ENCODE data around the gene SEPHS1. TPM values are rescaled to one million over a fixed set of nuclear protein-coding genes. Genes with fewer than 3 reads are reported as not detected.

Gene SEPHS1
- polyA plus RNA-seq, 1 experiment, result 76.9 TPM

- Histone ChIP-seq H3K27ac (ENCODE audit: low read depth, low read length) (peak overlapping the region; percentile 47), H3K27me3 (ENCODE audit: control insufficient read depth, insufficient read depth, low read length) (peaks cover 9% of the 10 kb centered on the region), H3K4me3 (ENCODE audit: low read depth, low read length) (peak overlapping the region; percentile 75), H3K9me3 (ENCODE audit: control insufficient read depth, insufficient read depth, low read length) (no peaks in the 10 kb centered on the region)
- TF ChIP-seq CTCF (IDR thresholded peaks at IDR 0.05; ENCODE audit: low read depth, low read length), result no peak
- ChIA-PET POLR2A (no interaction called here), CTCF (no interaction called here)
- DNase-seq (ENCODE audit: low read depth, low spot score), result no peak
Observed at GRCh38 chr10:13347043-13347499, 1.0 kb downstream of the SEPHS1 start.

- Histone ChIP-seq H3K4me3 (ENCODE audit: low read depth, low read length) (peak overlapping the region; percentile 75), H3K27me3 (ENCODE audit: control insufficient read depth, insufficient read depth, low read length) (peaks cover 3% of the 10 kb centered on the region), H3K9me3 (ENCODE audit: control insufficient read depth, insufficient read depth, low read length) (no peaks in the 10 kb centered on the region), H3K27ac (ENCODE audit: low read depth, low read length) (peak overlapping the region; percentile 47)
- DNase-seq (ENCODE audit: low read depth, low spot score), result no peak
- TF ChIP-seq CTCF (IDR thresholded peaks at IDR 0.05; ENCODE audit: low read depth, low read length), result no peak
- ChIA-PET POLR2A (no interaction called here), CTCF (no interaction called here)
Observed at GRCh38 chr10:13346283-13347042, 1.6 kb downstream of the SEPHS1 start.

GRCh38 chr10:13340626-13341376, 7.3 kb downstream of the SEPHS1 start:
- CTCF ChIA-PET, result interaction anchor here (0.6 to 1.4 kb wide), 2 partner anchors 100 to 179 kb away, joined by 3 to 4 read pairs; partner anchors contain the start of gene MCM10
- POLR2A ChIA-PET, result no interaction called here
- no peak overlapping the region for H3K4me3 ChIP-seq (ENCODE audit: low read depth, low read length)
- TF ChIP-seq CTCF (IDR thresholded peaks at IDR 0.05; ENCODE audit: low read depth, low read length), result no peak
- no peak overlapping the region for H3K27ac ChIP-seq (ENCODE audit: low read depth, low read length)
- no peaks in the 10 kb centered on the region for H3K27me3 ChIP-seq (ENCODE audit: control insufficient read depth, insufficient read depth, low read length)
- no peak for DNase-seq (ENCODE audit: low read depth, low spot score)
- H3K9me3 ChIP-seq (ENCODE audit: control insufficient read depth, insufficient read depth, low read length), result no peaks in the 10 kb centered on the region

GRCh38 chr10:13340068-13340467, 8.0 kb downstream of the SEPHS1 start:
- Histone ChIP-seq H3K9me3 (ENCODE audit: control insufficient read depth, insufficient read depth, low read length) (no peaks in the 10 kb centered on the region), H3K4me3 (ENCODE audit: low read depth, low read length) (no peak overlapping the region), H3K27ac (ENCODE audit: low read depth, low read length) (no peak overlapping the region), H3K27me3 (ENCODE audit: control insufficient read depth, insufficient read depth, low read length) (no peaks in the 10 kb centered on the region)
- DNase-seq (ENCODE audit: low read depth, low spot score), result no peak
- ChIA-PET POLR2A (no interaction called here), CTCF (interaction anchor here (0.6 kb wide), 1 partner anchor 179 kb away, joined by 4 read pairs; the partner anchor contains the start of gene MCM10)
- no peak for TF ChIP-seq CTCF (IDR thresholded peaks at IDR 0.05; ENCODE audit: low read depth, low read length)

Measured in AG04450 (cell line).